B cell (primary cell): Measurements from ENCODE around the gene UBD.

Experiments used
- EZH2 ChIP-seq: IDR thresholded peaks from 2 replicates; pipeline ENCODE4 v1.6.1; 2012; ENCODE audit warnings: borderline replicate concordance, low read depth, mild to moderate bottlenecking, moderate library complexity, low read length; ENCODE audit not compliant: insufficient read depth, poor library complexity, severe bottlenecking
- TF ChIP-seq, protein P1 (sequence below): fragments of 200-600 bp; IDR thresholded peaks from one replicate; pipeline ENCODE4 v1.8.0; 2022; ENCODE audit warnings: antibody characterized with exemption, mild to moderate bottlenecking

- TF ChIP-seq, protein P1, sequence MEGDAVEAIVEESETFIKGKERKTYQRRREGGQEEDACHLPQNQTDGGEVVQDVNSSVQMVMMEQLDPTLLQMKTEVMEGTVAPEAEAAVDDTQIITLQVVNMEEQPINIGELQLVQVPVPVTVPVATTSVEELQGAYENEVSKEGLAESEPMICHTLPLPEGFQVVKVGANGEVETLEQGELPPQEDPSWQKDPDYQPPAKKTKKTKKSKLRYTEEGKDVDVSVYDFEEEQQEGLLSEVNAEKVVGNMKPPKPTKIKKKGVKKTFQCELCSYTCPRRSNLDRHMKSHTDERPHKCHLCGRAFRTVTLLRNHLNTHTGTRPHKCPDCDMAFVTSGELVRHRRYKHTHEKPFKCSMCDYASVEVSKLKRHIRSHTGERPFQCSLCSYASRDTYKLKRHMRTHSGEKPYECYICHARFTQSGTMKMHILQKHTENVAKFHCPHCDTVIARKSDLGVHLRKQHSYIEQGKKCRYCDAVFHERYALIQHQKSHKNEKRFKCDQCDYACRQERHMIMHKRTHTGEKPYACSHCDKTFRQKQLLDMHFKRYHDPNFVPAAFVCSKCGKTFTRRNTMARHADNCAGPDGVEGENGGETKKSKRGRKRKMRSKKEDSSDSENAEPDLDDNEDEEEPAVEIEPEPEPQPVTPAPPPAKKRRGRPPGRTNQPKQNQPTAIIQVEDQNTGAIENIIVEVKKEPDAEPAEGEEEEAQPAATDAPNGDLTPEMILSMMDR, result no peak
- TF ChIP-seq EZH2, result no peak
Measured at GRCh38 chr6:29528988-29529560, 30.5 kb downstream of the UBD start.
